Dermis blood vessel endothelial cell (primary cell): ENCODE measurements around the gene OR2V1. TPM values are rescaled to one million over a fixed set of nuclear protein-coding genes. Genes with fewer than 3 reads are reported as not detected.
"Not testable (repeated sequence)": the region's sequence is repeated elsewhere in the genome, so short reads cannot be mapped to it uniquely, and the experiment has no call there.

Experiments used
- DNase-seq: peaks from one replicate; pipeline ENCODE4 v3.0.0; 2010
- total RNA-seq: library from RNA; depleted of rRNA; stranded (reverse); fragments of >200 nt; gene quantifications from 2 replicates; pipeline ENCODE4 v1.2.3, GENCODE V29; 2014

The OR2V1 gene
- total RNA-seq, 1 donor from 2014 or later: not detected

- DNase-seq: not testable (repeated sequence)
These were observed 29.8 kb downstream of the OR2V1 start for GRCh38 chr5:181101030-181101641.

GRCh38 chr5:181100121-181100875 is 30.7 kb downstream of the OR2V1 start:
- DNase-seq: no peak

DNA sequence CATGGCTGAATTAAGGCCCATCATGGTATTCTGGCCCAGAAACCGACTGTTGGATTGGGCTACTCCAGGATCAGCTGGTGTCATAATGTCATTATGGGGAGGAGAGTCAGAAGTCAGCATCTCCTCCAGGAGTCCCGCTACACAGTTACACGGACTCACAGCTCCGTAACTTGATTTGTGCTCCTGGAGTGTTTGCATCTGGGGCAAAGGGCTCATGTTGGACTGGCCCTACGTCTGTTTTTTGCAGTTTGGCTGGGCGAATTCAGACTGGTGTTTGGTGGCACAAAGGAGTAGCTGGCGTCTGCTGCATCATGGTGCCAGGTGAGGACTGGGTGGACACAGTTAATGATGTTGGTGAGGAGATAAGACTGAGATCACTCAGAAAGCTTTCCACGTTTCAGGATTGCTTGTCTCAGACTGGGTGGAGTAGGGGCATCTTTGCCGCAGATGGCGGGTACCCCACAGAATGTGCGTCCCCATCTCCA is 31.3 kb downstream of the OR2V1 start:
- DNase-seq: no peak

DNA sequence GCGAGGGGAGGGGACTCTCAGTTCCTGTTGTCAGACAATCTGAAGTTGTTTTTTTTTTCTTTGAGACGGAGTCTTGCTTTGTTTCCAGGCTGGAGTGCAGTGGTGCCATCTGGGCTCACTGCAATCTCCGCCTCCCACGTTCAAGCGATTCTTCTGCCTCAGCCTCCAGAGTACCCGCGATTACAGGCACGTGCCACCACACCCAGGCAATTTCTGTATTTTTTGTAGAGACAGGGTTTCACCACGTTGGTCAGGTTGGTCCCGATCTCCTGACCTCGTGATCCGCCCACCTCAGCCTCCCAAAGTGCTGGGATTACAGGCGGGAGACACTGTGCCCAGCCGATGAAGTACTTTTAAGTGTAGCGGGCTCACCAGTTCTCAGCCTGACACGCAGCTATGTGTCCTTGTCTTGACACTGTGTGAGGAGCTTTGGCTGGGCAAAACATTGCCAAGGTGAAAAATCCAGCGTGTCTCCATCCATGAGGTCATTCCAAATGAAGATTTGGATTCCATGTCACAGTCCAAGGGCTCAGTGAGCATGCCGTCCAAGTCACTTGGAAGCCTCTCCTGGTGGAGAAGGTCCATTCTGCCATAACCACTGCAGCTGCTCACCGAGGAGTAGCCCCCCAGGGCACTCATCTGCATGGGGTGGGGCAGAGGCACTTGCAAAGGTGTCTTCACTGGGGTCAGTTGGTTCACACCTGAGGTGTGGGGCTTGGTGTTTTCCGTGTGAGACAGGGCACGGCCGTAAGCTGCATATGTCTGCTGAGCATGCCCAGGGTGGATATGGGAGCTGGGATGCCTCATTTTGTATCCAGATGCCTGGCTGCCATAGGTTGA is 32.0 kb downstream of the OR2V1 start:
- no peak for DNase-seq

GRCh38 chr5:181097759-181098491 is 33.0 kb downstream of the OR2V1 start:
- not testable (repeated sequence) for DNase-seq

GRCh38 chr5:181097383-181097753 is 33.6 kb downstream of the OR2V1 start:
- not testable (repeated sequence) for DNase-seq

DNA sequence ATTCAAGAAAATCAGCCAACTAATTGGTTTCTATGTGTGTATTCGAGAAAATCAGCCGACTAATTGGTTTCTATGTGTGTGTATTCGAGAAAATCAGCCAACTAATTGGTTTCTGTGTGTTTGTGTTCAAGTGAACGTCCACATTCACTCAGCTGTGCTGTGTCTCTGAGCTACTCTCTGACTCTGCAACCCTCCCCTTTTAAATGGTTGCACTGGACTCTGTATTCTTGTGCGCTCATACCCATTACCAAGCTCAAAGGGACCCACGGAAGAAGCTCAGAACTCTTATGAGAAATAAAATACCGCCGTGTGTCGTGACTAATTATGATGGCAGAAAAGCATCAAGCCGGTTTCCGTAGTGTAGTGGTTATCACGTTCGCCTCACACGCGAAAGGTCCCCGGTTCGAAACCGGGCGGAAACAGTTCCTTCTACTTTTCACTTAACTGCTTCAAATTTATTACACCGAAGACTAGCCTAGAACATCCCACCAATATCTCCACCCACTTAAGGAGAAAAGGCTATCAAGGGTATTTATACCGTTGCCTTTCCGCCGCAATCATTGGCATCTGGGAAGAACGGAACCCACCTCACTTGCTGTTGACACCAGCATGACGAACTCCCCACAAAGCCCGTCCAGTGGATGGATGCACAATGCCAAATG is 34.1 kb downstream of the OR2V1 start:
- not testable (repeated sequence) for DNase-seq

- not testable (repeated sequence) for DNase-seq
These were observed 35.8 kb downstream of the OR2V1 start for GRCh38 chr5:181095162-181095561.

DNA sequence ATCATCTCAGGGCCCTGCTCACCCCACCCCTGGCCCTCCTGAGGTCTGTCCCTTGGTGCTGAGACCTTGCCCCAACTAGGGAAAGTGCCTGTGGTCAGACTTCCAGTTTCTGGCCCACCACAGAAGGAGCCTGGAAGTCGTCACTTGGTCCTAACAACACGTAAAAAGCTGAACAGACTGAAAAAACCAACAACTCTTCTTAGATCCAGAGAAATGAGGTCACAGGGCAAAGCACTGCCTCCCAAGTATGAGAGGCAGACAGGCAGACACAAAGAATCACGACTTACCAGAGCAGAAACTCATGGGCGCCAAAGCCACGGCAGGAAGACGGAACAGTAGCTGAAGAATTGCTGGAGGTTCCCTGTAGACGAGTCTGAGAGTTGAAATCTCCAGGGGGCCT is 38.5 kb downstream of the OR2V1 start:
- no peak for DNase-seq

GRCh38 chr5:181088289-181088688 is 42.7 kb downstream of the OR2V1 start:
- peak; percentile 32 for DNase-seq

GRCh38 chr5:181087309-181087708 is 43.7 kb downstream of the OR2V1 start:
- no peak for DNase-seq

- DNase-seq: no peak
These were observed 44.1 kb downstream of the OR2V1 start for GRCh38 chr5:181086884-181087205.

- DNase-seq: no peak
These were observed 44.7 kb downstream of the OR2V1 start for GRCh38 chr5:181086026-181086883.

DNA sequence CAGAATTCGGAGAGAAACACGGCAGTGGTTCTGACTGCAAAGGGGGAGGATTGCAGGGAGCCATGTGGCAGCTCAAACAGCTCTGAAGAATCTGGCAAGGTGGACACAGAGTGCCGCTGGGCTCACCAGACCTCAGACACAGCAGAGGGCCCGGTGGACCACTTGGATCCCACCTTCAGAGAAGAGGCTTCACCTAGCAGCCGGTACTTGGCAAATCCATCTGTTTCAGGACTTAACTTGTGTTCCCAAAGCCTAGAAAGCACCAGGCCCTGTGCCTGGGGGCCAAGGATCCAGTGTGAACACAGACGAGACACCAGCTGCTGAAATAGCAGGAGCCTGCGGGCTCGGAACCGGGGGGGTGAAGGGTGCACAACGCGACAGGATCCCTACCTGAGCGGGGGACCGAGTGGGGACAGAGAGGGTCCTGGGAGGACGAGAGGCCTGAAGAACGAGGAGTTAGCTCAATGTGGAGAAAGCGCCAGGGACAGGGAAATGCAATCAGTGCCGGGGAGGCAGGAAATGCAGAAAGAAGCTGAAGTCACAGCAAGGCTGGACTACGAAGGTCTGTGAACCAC is 46.3 kb downstream of the OR2V1 start:
- no peak for DNase-seq

GRCh38 chr5:181081989-181082388 is 49.0 kb downstream of the OR2V1 start:
- DNase-seq: no peak

GRCh38 chr5:181076920-181077319 is 54.0 kb downstream of the OR2V1 start:
- DNase-seq: no peak
